ENCODE measurements around the gene TRAPPC12.

DNA sequence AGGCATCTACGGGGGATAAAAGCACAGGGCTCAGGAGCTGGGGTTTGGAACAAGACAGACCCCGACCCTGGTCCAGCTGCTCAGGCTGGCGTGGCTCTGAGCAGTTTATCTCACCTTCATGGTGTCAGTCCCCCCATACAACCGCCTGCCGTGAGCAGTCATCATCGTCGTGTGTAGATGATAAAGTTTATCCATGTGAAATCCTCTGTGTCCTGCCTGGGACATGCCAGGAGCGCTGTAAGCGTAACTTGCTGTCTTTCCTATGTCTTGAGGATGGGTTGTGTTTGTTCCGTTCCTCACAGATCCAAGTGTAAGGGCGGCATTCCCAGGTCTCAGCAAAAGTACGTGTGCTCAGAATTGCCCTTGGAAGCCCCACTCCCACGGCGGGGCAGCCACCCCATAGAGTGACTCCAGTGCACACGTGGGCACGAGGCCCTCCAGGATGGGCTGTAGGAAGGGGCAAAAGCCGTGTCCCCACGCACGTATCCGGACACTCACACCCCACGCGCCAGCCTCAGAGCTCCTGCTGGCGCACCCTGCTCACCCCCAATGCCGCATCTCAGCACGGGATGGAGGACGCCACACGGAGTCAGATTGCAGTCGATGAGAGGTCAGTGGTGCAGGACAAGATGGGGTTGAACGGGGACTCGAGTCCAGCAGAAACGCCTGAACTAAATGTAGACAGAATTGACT is 88.9 kb downstream of the TRAPPC12 start:
- TF ChIP-seq CTCF (IDR thresholded peaks at IDR 0.05; ENCODE audit: borderline replicate concordance, extremely low read depth, low read length, poor library complexity, severe bottlenecking) (no peak), EZH2 (IDR thresholded peaks at IDR 0.05; ENCODE audit: borderline replicate concordance, low read depth, low read length, severe bottlenecking) (no peak)

Data from DND-41 (cell line).